ENCODE measurements around the gene TUBB6.

DNA sequence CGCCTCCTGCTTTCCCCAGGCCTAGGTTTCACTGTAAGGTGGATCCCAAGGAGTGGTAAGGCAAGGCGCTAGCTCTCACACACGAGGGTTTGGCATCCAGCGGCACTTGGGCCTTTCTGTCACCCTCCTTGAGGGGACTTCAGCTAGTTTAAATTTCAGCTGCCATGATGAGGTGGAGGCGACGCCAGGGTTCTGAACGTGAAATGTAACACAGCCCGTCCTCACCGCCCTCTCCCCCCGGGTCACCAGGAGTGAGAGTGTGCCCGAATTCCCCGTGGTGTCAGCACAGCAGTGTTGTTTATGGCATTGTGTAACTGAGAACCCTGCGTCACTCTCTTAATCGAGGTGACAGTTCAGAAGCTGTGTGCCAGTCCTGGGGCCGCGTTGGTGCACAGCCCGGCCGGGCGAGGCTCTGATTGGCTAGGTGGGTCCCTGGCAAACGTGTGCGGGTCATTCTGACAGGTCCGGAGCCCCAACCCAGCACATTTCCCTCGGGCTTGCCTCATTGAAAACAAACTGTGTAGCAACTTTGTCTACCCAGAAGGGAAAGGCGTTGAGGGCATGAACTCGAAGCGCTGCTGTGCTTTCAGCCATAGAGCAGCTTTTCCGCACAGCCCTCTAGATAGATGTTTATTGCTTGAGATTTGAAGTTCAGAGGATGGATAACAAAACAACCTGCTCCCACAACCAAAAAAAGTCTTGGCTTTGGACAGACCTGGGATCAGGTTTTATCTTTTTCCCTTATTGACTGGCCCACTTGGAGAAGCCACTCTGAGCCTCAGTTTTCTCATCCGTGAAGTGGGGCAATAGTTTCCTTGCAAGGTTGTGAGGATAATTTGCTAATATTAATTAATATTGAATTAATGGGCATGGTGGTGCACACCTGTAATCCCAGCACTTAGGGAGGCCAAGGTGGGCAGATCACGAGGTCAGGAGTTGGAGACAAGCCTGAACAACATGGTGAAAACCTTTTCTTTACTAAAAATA, 49.0 kb upstream of the TUBB6 start:
- TF ChIP-seq, protein P1, sequence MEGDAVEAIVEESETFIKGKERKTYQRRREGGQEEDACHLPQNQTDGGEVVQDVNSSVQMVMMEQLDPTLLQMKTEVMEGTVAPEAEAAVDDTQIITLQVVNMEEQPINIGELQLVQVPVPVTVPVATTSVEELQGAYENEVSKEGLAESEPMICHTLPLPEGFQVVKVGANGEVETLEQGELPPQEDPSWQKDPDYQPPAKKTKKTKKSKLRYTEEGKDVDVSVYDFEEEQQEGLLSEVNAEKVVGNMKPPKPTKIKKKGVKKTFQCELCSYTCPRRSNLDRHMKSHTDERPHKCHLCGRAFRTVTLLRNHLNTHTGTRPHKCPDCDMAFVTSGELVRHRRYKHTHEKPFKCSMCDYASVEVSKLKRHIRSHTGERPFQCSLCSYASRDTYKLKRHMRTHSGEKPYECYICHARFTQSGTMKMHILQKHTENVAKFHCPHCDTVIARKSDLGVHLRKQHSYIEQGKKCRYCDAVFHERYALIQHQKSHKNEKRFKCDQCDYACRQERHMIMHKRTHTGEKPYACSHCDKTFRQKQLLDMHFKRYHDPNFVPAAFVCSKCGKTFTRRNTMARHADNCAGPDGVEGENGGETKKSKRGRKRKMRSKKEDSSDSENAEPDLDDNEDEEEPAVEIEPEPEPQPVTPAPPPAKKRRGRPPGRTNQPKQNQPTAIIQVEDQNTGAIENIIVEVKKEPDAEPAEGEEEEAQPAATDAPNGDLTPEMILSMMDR (IDR thresholded peaks at IDR 0.05) = no peak
- TF ChIP-seq POLR2AphosphoS5 (IDR thresholded peaks at IDR 0.05) = no peak
- TF ChIP-seq POLR2A (IDR thresholded peaks at IDR 0.05) = no peak

Measured in breast epithelium (tissue), 3 donors.